Gastroesophageal sphincter (tissue), 3 donors: ENCODE measurements around the gene TM9SF1.

Experiments
- CTCF ChIP-seq, 4 experiments: fragments of 200-600 bp in 2 of 4; fragments of 450-650 bp in 2 of 4; sonication (generic) in 1 of 4; IDR thresholded peaks; one replicate each; pipeline ENCODE4 v1.5.1; 2017 to 2019; ENCODE audit warnings: antibody characterized with exemption in 4 of 4, mild to moderate bottlenecking in 2 of 4, moderate library complexity in 2 of 4
- POLR2A ChIP-seq, 2 donors: fragments of 450-650 bp; IDR thresholded peaks; one replicate each; pipeline ENCODE4 v1.6.1; 2017; ENCODE audit warnings: antibody characterized with exemption in 2 of 2, mild to moderate bottlenecking in 2 of 2, moderate library complexity in 1 of 2
- POLR2AphosphoS5 ChIP-seq: sonication (generic); formaldehyde crosslinking; IDR thresholded peaks from one replicate; pipeline ENCODE4 v1.6.1; 2017; ENCODE audit warnings: antibody characterized with exemption

GRCh38 chr14:24145219-24145618 is 50.0 kb downstream of the TM9SF1 start:
- TF ChIP-seq CTCF (IDR thresholded peaks at IDR 0.05) (no peak), POLR2AphosphoS5 (no peak), POLR2A (IDR thresholded peaks at IDR 0.05) (no peak)
